Fibroblast of skin of left quadriceps (primary cell): Measurements from ENCODE around the gene SLIT2.

ENCODE experiments used
- DNase-seq, 2 experiments: peaks; one replicate each; pipeline ENCODE4 v3.0.0-alpha.2; 2013; ENCODE audit warnings: low read depth in 2 of 2

The SLIT2 gene

GRCh38 chr4:20264688-20265087 is 13.0 kb downstream of the SLIT2 start:
- no peak for DNase-seq

DNA sequence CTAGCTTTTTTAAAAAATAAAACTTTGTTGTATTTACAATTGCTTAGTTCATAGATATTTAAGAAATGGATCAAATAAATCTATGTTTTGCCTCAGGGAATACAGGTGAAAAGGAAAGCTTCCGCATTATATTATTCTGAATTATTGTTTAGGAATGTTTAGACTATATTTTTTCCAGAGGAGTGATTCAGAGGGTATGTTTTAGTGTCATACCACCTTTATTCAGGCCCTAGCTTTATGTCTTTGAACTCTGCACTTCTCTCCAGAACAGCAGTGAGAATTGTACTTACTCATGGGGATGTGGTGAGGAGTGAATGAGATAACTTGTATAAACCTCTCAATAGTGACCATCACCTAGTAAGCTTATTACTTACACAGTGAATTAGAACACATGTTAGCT is 14.0 kb downstream of the SLIT2 start:
- no peak for DNase-seq

DNA sequence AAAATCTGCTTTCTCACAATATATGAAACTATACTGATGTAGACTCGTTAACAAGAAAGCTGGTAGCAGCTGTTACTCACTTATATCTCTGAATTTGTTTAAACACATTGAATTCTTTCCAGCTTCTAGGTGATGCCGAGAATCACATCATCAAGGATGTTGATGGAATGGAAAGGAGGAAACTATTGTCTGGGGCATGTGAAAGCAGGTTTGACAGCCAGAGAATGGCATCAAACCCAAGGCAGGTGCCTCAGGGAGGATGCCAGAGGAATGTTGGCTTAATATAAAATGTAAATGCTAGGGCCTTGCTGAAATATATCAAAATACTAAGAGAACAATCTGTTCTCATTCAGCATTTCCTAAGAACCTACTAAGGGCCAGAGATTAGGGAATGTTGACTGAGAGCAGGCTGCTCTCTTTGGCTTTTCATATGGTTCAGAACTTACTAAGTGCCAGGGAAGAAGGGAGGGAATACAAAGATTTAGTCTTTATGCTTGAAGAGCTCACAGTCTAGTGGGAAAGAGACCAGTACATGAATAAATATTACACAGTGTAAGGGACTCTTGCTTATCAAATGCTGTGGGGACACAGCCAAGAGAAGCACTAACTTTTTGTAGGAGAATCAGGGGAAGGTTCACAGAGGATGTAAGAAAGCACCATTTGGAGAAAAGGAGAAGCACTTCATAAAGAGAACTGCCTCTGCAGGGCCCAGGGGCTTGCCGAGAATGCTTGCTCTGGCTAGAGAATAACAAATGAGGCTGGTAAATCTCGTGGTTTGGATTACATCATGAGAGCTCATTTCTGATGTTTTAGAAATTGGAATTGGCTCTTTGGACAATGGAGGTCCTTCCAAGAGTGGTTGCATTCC is 14.7 kb downstream of the SLIT2 start:
- peak; percentile 64 to 67 for DNase-seq

- DNase-seq = no peak
These were observed 16.3 kb downstream of the SLIT2 start for GRCh38 chr4:20268028-20268427.

DNA sequence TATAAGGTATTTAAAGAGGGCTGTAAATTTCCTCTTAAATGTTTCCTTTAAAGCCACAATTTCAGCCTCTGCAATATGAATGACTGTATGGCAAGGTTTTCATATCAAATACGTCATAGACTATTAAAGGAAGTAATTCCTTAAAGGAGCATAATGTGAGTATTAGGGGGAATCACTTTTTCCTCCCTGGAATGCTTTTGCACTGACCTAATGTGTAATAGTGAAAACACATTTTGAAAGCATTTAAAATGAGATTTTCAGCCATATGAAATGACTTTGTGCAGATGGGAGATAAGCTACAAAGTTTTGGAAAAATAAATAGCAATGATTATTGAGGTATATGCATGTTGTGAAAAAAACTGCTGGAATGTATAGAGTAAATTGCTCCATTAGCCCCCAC is 17.6 kb downstream of the SLIT2 start:
- DNase-seq = no peak

DNA sequence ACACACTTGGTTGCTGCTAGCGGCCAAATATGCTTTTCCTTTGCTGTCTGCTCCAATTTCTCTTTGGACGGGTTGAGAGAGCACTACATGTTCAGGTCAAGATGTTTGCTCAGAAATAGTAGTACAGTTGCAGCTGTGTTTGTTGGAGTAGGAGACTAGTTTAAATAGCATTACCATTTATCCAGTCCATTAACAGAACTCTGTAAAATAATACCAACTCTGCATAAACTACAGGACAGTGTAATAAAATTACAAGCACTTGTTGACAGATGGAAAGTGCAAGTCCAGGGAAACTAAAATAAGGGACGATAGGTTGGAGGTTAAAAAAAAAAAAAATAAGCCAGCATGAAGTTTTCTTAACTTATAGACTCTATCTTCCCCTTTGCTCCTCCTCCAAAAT is 20.2 kb downstream of the SLIT2 start:
- DNase-seq = no peak

DNA sequence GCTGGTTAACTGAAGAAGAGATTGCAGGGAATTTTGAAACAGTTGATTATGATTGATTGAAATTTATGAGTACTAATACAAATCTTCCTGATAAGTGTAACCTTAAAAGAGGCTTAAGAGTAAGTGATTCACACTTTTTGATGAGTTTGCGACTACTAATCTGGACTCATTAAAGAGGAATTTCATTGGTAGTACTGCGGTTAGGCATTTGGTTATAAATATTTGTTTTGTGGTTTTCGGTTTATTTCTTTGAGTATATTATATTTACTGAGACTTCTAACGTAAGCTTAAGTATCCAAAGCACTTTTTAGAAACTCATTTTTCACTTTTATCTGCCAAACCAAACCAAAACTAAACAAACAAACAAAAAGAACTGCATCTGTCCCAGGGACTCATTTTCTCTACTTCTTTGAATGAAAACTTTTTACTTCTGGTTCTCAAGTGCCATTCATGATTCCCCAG is 20.7 kb downstream of the SLIT2 start:
- peak in 1 of 2 experiments; percentile 62 for DNase-seq

GRCh38 chr4:20273793-20274192 is 22.1 kb downstream of the SLIT2 start:
- DNase-seq = no peak

DNA sequence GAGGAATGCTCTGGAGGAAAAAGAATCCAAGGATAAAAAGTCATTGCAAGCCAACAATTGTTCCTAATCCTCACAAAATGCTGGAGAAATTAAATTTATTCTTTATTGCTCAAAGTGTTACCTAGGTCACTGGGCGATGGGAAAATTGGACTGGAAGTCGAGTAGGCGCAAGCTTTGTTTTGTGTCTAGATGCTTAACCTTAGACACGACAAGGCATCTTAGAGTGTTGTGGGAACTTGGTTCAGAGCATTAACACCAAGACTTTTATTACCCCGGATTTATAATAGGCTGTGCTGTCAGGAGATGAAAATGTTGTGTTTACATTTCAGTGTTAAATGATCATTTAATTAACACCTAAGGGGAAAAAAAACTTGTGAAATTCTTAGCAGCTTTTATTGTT is 25.1 kb downstream of the SLIT2 start:
- DNase-seq = no peak

- no peak for DNase-seq
These were observed 26.5 kb downstream of the SLIT2 start for GRCh38 chr4:20278195-20278594.

DNA sequence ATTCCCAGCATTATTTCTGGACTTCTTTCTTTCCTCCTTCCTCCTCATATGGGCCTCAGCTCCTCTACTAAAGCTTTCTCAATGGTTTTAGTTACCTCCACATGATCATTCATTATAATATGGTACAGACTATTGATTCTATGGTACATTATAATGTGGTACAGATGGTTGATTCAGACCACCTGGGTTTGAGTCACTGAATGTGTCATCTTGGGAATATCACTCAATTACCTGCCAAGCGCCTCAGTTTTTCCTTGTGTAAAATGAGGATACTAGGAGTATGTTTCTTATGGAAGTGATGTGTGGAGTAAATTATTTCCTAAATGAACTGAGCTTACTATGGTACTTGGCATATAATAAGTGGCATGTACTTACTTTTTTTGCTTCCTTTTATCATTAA is 27.7 kb downstream of the SLIT2 start:
- DNase-seq = no peak

DNA sequence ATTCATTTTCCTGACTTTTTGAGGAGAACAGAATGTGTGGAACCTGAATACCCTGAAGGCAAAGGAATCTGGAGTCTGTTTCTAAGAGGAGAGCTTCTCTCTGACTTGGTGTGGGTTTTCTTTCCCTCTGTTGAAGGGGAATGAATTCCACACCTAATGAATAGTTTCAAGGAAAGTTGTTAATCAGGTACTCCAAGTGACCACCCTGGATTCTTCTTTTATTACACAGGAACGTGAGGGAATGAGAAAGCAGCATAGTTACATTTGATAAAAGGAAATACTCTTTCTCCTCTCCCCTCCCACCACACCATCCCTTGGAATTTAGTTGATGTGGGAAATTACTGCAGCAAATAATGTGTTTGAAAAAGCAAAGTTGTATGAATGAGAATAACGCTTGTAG is 29.7 kb downstream of the SLIT2 start:
- no peak for DNase-seq

- DNase-seq = no peak
These were observed 31.3 kb downstream of the SLIT2 start for GRCh38 chr4:20283039-20283438.

DNA sequence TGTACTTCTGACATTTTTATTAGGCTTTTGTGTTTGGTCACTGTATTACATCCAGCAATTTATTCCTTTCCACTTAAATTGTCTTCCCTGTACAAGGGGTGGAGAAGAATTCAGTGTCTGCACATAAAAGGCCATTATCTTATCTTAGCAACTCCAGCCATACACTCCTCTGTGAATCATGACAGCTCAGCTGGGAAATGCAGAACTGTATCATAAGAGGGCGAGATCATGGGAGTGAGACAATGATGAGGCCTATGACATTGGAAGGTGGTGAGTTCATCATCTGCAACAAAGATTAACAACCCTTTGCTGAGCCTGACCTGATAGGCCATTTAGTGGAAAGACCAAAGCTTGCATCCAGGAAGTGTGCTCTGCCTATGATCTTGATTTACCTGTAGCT is 33.3 kb downstream of the SLIT2 start:
- no peak for DNase-seq

- no peak for DNase-seq
These were observed 35.5 kb downstream of the SLIT2 start for GRCh38 chr4:20287246-20287645.

GRCh38 chr4:20288047-20288650 is 36.4 kb downstream of the SLIT2 start:
- no peak for DNase-seq

GRCh38 chr4:20288846-20289512 is 37.3 kb downstream of the SLIT2 start:
- no peak for DNase-seq

DNA sequence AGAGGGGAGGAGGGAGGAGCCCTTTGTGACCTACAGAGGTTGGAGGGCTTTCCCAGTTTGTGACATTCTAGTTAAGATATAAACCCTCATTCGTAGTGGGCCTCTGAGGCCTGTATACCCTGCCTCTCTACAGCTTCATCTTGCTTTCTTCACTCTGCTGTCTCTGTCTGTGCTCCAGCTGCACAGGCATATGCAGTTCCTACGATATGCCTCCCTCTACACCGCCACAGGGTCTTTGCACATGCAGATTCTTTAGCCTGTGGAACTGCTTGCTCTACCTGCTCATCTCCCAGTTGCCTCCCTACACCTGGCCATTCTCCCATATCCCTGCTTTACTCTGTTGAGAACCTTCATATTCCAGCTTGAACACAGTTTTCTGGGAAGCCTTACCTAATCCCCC is 38.1 kb downstream of the SLIT2 start:
- DNase-seq = no peak

- no peak for DNase-seq
These were observed 41.0 kb downstream of the SLIT2 start for GRCh38 chr4:20292739-20293138.

DNA sequence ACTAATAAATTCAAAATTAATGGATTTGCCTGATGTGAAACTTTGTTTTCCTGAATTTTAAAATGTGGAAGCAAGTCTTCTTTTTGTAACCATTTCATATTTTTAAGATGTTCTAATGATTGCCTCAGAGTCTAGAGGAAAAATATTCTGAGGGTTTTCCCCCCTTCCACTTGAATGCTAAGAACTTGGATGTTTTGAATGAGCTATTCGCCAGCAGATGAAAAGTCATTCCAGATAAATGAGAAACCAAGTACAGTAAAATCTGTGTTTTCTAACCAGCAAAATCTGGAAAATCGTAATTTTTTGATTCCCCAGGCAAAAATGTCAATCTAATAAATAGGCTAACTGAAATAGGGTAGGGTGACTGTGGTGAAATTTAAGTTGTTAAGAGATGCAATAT is 45.6 kb downstream of the SLIT2 start:
- no peak for DNase-seq

DNA sequence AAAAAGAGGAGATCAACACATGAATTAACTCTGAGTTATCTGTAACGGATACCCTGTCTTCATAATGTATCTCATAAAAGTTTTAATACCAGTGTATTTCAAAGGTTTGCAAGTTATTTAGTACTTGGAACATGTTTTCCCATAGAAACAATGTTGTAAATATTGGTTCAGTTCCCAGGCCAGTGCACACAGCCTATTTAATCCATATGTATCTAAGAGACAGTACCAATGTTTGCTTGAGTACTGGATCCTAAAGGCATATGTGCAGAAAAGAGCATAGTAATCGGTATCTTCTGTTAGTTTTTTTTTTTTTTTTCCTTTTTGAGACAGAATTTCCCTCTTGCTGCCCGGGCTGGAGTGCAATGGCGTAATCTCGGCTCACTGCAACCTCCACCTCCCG is 46.1 kb downstream of the SLIT2 start:
- DNase-seq = no peak

DNA sequence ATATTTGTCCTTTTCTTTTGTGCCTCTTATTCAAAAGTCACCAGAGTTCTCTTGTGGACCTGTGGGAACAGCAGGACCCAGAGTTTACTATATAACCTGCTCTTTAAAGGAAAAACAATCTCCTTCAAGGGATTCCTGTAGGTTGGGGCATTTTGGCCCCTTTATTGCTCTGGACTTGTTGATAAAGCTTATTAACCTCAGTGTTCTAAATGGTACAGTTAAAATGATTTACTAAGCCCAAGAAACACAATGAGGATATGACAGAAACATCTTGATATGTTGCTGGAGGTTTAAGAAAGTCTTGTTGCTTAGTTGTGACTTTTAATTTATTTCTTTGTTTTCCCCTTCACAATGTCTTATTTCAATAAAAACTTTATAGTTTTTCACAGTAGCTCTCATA is 46.8 kb downstream of the SLIT2 start:
- DNase-seq = no peak

DNA sequence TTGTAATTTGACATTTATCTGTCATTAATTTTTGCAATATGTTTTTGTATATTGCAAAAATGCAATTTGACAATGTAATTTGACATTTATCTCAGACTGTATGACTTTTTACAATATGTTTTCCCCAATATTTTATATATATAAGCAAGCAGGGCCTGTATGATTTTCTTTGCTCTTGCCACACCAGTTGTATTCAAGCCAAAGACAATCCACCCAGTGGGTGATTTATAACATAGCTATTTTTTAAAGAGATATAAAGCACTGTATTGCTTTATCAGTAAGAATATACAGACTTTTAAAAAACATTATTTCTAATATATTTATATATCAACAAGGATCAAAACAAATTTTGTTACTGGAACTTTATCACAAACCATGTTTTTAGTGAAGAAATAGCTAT is 47.3 kb downstream of the SLIT2 start:
- DNase-seq = no peak
